Cardiac muscle cell (in vitro differentiated cells and primary cell): Measurements from ENCODE around the gene EFCAB8. TPM values are rescaled to one million over a fixed set of nuclear protein-coding genes. Genes with fewer than 3 reads are reported as not detected.

ENCODE experiments used
- DNase-seq, 2 donors: peaks; one replicate each; pipeline versions ENCODE4 v3.0.0 to v3.0.0-alpha.2; 2010 to 2017; ENCODE audit warnings: low read depth in 1 of 2, low spot score in 1 of 2
- H3K27ac ChIP-seq: fragments of 200-600 bp; sonication (generic); 2 replicates; pipeline ENCODE4 v1.5.1; 2016
- H3K27me3 ChIP-seq: fragments of 200-600 bp; sonication (generic); 2 replicates; pipeline ENCODE4 v1.6.0; 2016; ENCODE audit warnings: control low read depth
- H3K36me3 ChIP-seq: fragments of 200-600 bp; sonication (generic); 2 replicates; pipeline ENCODE4 v1.5.1; 2016; ENCODE audit warnings: control low read depth
- H3K4me1 ChIP-seq: fragments of 200-600 bp; sonication (generic); 2 replicates; pipeline ENCODE4 v1.8.1; 2017; ENCODE audit warnings: low read depth, mild to moderate bottlenecking, mixed run types
- H3K4me3 ChIP-seq: fragments of 200-600 bp; sonication (generic); 2 replicates; pipeline ENCODE4 v1.5.1; 2016; ENCODE audit warnings: mild to moderate bottlenecking
- H3K9me3 ChIP-seq: fragments of 200-600 bp; sonication (generic); 2 replicates; pipeline ENCODE4 v1.5.1; 2017; ENCODE audit warnings: low read depth, mild to moderate bottlenecking, control low read depth
- polyA plus RNA-seq: library from polyadenylated mRNA; unstranded; fragments of >200 nt; fragmentation: Nextera tagmentation; extraction: Ambion mirVana; gene quantifications from 2 replicates; pipeline ENCODE4 v1.2.1, GENCODE V29; 2016
- total RNA-seq: library from RNA; depleted of rRNA; stranded (reverse); fragments of >200 nt; gene quantifications from 2 replicates; pipeline ENCODE4 v1.2.3, GENCODE V29; 2016
- TF ChIP-seq, protein P1 (sequence below): IDR thresholded peaks from 2 replicates; pipeline ENCODE4 v1.5.1; 2012; ENCODE audit warnings: low read depth, mild to moderate bottlenecking, low read length

The EFCAB8 gene
- total and polyA plus RNA-seq, 2 experiments from 2014 or later: 0.54 TPM; not detected in 1

DNA sequence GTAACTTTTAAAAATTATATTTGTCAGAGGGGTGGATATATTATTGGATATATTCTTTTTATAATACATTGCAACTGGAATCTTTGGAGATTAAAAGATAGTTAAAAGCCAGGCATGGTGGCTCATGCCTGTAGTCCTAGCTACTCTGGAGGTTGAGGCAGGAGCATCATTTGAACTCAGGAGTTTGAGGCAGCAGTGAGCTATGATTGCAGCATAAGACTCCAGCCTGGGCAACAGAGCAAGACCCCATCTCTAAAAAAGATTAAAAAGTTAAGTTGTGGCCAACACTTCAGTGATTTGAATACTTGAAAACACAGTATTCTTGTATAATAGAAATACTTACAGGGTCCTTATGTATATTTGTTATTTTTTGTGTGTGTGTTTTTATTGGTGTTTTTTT is 23.8 kb upstream of the EFCAB8 start:
- H3K9me3 ChIP-seq: no peaks in the 10 kb centered on the region
- no peak for DNase-seq
- H3K4me3 ChIP-seq: no peak overlapping the region
- H3K4me1 ChIP-seq: peaks cover 9% of the 10 kb centered on the region
- peaks cover 47% of the 10 kb centered on the region for H3K36me3 ChIP-seq
- H3K27ac ChIP-seq: no peak overlapping the region
- no peaks in the 10 kb centered on the region for H3K27me3 ChIP-seq
- TF ChIP-seq, protein P1, sequence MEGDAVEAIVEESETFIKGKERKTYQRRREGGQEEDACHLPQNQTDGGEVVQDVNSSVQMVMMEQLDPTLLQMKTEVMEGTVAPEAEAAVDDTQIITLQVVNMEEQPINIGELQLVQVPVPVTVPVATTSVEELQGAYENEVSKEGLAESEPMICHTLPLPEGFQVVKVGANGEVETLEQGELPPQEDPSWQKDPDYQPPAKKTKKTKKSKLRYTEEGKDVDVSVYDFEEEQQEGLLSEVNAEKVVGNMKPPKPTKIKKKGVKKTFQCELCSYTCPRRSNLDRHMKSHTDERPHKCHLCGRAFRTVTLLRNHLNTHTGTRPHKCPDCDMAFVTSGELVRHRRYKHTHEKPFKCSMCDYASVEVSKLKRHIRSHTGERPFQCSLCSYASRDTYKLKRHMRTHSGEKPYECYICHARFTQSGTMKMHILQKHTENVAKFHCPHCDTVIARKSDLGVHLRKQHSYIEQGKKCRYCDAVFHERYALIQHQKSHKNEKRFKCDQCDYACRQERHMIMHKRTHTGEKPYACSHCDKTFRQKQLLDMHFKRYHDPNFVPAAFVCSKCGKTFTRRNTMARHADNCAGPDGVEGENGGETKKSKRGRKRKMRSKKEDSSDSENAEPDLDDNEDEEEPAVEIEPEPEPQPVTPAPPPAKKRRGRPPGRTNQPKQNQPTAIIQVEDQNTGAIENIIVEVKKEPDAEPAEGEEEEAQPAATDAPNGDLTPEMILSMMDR: no peak

DNA sequence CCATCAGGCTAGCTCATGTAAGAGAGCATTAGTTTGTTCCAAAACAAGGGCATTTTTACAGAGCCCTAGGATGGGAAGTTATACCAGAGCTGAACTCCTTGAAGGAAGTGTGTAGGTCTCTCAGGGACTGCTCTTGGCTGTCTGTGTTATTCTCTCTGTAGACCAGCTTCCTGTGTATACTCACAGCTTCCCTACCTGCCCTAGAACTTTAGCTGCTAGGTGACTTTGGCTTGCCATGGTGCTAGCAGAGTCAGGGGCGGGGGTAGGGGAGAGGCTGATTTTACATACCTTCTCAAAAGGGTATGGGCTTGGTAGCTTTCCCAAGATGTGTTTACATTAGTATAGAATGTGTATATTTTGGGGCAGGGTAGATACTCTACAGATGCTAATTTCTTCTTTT is 21.6 kb upstream of the EFCAB8 start:
- Histone ChIP-seq H3K9me3 (no peaks in the 10 kb centered on the region), H3K27me3 (no peaks in the 10 kb centered on the region), H3K36me3 (peaks cover 52% of the 10 kb centered on the region), H3K27ac (no peak overlapping the region), H3K4me1 (no peaks in the 10 kb centered on the region), H3K4me3 (no peak overlapping the region)
- DNase-seq: no peak
- TF ChIP-seq, protein P1: no peak

DNA sequence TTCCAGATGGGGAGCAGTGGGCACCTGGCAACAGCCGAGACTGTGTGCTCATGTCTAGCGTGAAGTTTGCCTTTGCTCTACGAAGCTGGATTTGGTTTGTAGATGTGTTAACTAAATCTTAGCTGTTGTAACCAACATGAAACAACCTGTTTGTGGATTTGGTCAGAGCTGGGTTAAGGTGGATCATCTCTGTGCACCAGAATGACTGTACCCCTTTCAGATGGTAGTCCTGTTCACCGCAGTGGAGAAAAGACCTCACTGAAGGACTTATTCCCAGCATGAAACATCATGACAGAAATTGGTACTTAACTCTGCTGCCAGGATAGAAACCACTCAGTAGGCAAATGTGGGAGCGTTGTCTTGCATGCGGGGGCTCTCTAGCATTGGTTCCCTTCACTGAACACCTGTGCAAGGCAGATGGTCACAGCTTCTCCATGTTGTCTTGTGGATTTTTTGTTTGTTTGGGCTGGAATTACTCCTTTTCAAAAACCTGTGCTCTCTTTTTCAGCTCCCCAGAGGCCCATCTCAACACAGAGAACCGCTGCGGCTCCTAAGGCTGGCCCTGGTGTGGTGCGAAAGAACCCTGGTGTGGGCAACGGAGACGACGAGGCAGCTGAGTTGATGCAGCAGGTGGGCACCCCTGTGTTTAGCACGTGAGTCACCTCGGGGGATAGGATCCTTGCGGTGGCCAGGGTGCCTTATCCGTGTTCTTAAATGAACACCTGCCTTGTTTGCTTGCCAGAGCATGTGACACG is 19.3 kb upstream of the EFCAB8 start:
- Histone ChIP-seq H3K4me1 (no peaks in the 10 kb centered on the region), H3K27me3 (no peaks in the 10 kb centered on the region), H3K4me3 (no peak overlapping the region), H3K36me3 (peaks cover 49% of the 10 kb centered on the region), H3K27ac (no peak overlapping the region), H3K9me3 (no peaks in the 10 kb centered on the region)
- no peak for DNase-seq
- TF ChIP-seq, protein P1: no peak

DNA sequence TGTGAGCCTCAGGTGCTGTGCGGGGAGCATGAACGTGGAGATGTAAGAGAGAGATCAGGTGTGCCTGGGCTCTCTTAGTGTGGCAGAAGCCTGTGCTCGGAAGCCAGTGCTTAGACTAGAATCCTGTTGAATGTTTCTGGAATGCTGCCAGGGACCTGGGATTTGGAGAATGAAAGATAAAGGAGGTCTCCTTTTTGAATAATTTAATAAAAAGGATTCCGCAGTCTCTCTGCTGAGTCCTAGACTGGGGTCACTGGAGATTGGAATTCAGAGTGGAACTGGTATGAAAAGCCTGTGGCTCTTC is 18.8 kb upstream of the EFCAB8 start:
- no peaks in the 10 kb centered on the region for H3K27me3 ChIP-seq
- H3K36me3 ChIP-seq: peaks cover 45% of the 10 kb centered on the region
- H3K9me3 ChIP-seq: no peaks in the 10 kb centered on the region
- no peak for DNase-seq
- TF ChIP-seq, protein P1: no peak
- H3K27ac ChIP-seq: no peak overlapping the region
- H3K4me3 ChIP-seq: no peak overlapping the region
- no peaks in the 10 kb centered on the region for H3K4me1 ChIP-seq

DNA sequence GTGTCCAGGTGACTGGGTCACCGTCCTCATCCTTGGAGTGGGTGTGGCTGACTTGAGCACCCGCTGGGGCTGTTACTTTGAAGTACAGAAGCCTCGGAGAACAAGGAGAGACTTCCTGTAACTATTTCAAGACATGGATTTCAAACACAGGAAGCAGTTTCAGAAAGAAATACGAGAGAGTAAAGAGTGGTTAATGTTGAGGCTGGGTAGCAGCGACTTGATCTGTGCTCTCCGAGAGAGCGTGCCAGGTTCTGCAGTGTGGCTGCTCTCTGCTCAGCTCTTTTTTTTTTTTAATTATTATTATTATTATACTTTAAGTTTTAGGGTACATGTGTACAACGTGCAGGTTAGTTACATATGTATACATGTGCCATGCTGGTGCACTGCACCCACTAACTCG is 17.5 kb upstream of the EFCAB8 start:
- H3K27ac ChIP-seq: no peak overlapping the region
- H3K4me1 ChIP-seq: no peaks in the 10 kb centered on the region
- TF ChIP-seq, protein P1: no peak
- no peaks in the 10 kb centered on the region for H3K27me3 ChIP-seq
- H3K36me3 ChIP-seq: peaks cover 44% of the 10 kb centered on the region
- no peak for DNase-seq
- no peaks in the 10 kb centered on the region for H3K9me3 ChIP-seq
- H3K4me3 ChIP-seq: no peak overlapping the region
